ENCODE results near the gene SGSH. TPM values are rescaled to one million over a fixed set of nuclear protein-coding genes. Genes with fewer than 3 reads are reported as not detected.
"Not testable (repeated sequence)": the region's sequence is repeated elsewhere in the genome, so short reads cannot be mapped to it uniquely, and the experiment has no call there.

SGSH gene
- total RNA-seq, 2 experiments from 2014 or later = 14.3 to 38.4 TPM

DNA sequence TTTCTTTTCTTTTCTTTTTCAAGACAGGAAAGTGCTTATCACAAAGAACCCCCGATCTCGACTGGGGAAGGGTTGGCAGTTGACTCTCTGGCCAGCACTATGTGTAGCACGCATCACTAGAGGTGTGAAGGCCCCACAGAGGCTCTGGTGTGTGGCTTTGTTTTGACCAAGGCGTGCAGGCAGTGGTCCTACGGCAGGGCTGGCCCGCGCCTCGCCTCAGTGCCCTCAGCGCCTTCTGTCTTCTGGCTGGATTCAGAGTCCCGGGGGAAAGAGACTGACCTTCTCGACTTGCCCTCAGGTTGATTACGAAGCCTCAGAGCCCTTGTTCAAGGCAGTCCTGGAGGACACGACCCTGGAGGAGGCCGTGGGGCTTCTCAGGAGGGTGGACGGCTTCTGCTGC is 18.7 kb downstream of the SGSH start:
- H3K9me2 ChIP-seq (ENCODE audit: insufficient read depth, low read length) = no peaks in the 10 kb centered on the region
- no peak overlapping the region for H3K4me3 ChIP-seq (ENCODE audit: low read depth, low read length, poor library complexity, severe bottlenecking)
- no peak for DNase-seq (ENCODE audit: low spot score)
- H3K4me2 ChIP-seq (ENCODE audit: low read length) = no peak overlapping the region
- H3K79me2 ChIP-seq (ENCODE audit: insufficient read depth, low read depth, low read length) = no peaks in the 10 kb centered on the region
- ChIA-PET CTCF (ENCODE audit: unreplicated experiment) (no interaction called here), POLR2A (no interaction called here)
- no peaks in the 10 kb centered on the region for H3K4me1 ChIP-seq (ENCODE audit: insufficient read depth, low read length, poor library complexity, severe bottlenecking)
- H3K9me3 ChIP-seq (ENCODE audit: low read length) = no peaks in the 10 kb centered on the region
- H3K36me3 ChIP-seq (ENCODE audit: insufficient read depth, low read length) = no peaks in the 10 kb centered on the region
- no TSS peak for BruUV-seq (replicated peaks)
- H2AFZ ChIP-seq (ENCODE audit: low read length) = no peak overlapping the region
- H3K27ac ChIP-seq (ENCODE audit: low read depth, low read length, poor library complexity, severe bottlenecking) = no peak overlapping the region
- no peak for TF ChIP-seq EZH2phosphoT487 (IDR thresholded peaks at IDR 0.05; ENCODE audit: borderline replicate concordance, low read depth, low read length)
- TF ChIP-seq, protein P1, sequence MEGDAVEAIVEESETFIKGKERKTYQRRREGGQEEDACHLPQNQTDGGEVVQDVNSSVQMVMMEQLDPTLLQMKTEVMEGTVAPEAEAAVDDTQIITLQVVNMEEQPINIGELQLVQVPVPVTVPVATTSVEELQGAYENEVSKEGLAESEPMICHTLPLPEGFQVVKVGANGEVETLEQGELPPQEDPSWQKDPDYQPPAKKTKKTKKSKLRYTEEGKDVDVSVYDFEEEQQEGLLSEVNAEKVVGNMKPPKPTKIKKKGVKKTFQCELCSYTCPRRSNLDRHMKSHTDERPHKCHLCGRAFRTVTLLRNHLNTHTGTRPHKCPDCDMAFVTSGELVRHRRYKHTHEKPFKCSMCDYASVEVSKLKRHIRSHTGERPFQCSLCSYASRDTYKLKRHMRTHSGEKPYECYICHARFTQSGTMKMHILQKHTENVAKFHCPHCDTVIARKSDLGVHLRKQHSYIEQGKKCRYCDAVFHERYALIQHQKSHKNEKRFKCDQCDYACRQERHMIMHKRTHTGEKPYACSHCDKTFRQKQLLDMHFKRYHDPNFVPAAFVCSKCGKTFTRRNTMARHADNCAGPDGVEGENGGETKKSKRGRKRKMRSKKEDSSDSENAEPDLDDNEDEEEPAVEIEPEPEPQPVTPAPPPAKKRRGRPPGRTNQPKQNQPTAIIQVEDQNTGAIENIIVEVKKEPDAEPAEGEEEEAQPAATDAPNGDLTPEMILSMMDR (conservative IDR thresholded peaks at IDR 0.05; ENCODE audit: low read length) = no peak
- intact Hi-C loops (cut with micrococcal nuclease; ENCODE audit: unreplicated experiment) = no loop called here
- H4K20me1 ChIP-seq (ENCODE audit: insufficient read depth, low read length) = no peaks in the 10 kb centered on the region

DNA sequence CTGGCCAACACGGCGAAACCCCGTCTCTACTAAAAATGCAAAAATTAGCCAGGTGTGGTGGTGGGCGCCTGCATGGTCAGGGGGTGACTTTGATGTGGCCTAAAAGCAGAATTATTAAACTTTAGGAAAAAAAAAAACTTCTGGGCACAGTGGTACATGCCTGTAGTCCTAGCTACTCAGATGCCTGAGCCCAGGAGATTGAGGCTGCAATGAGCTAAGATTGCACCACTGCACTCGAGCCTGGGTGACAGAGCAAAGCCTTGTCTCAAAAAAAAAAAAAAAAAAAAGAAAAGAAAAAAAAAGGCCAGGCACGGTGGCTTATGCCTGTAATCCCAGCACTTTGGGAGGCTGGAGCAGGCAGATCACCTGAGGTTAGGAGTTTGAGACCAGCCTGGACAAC is 20.8 kb downstream of the SGSH start:
- POLR2A ChIA-PET = interaction anchor here (0.6 kb wide), 1 partner anchor 53 kb away, joined by 5 read pairs; no protein-coding TSS in a partner anchor
- H4K20me1 ChIP-seq (ENCODE audit: insufficient read depth, low read length); intact Hi-C loops (cut with micrococcal nuclease; ENCODE audit: unreplicated experiment); BruUV-seq (replicated peaks); H3K4me2 ChIP-seq (ENCODE audit: low read length); H3K4me3 ChIP-seq (ENCODE audit: low read depth, low read length, poor library complexity, severe bottlenecking); DNase-seq (ENCODE audit: low spot score); H3K36me3 ChIP-seq (ENCODE audit: insufficient read depth, low read length); H2AFZ ChIP-seq (ENCODE audit: low read length); H3K79me2 ChIP-seq (ENCODE audit: insufficient read depth, low read depth, low read length); CTCF ChIA-PET (ENCODE audit: unreplicated experiment); H3K9me2 ChIP-seq (ENCODE audit: insufficient read depth, low read length); H3K27ac ChIP-seq (ENCODE audit: low read depth, low read length, poor library complexity, severe bottlenecking); H3K9me3 ChIP-seq (ENCODE audit: low read length); H3K4me1 ChIP-seq (ENCODE audit: insufficient read depth, low read length, poor library complexity, severe bottlenecking): not testable (repeated sequence)

DNA sequence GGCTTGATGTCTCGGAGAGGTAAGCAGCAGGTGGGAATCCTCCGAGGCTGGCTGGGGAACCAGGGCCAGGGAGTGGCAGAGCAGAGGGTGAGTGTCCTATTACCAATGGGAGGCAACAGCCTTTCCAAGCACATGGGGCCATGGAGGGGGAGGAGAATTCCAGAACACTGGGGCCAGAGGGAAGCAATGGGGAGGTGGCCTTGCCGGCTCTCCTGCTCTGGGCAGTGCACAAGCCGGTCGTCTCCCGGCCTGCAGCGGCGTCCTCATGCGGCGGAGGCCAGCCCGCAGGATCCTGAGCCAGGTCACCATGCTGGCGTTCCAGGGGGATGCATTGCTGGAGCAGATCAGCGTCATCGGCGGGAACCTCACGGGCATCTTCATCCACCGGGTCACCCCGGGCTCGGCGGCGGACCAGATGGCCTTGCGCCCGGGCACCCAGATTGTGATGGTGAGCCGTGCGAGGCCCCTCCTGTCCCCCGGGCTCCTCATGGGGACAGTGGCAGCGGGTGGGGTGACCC is 21.9 kb downstream of the SGSH start:
- TF ChIP-seq EZH2phosphoT487 (IDR thresholded peaks at IDR 0.05; ENCODE audit: borderline replicate concordance, low read depth, low read length) = no peak
- TF ChIP-seq, protein P1 (conservative IDR thresholded peaks at IDR 0.05; ENCODE audit: low read length) = no peak
- Histone ChIP-seq H3K27ac (ENCODE audit: low read depth, low read length, poor library complexity, severe bottlenecking) (no peak overlapping the region), H3K36me3 (ENCODE audit: insufficient read depth, low read length) (no peaks in the 10 kb centered on the region), H4K20me1 (ENCODE audit: insufficient read depth, low read length) (no peaks in the 10 kb centered on the region), H3K4me3 (ENCODE audit: low read depth, low read length, poor library complexity, severe bottlenecking) (no peak overlapping the region), H3K4me2 (ENCODE audit: low read length) (no peak overlapping the region), H3K9me2 (ENCODE audit: insufficient read depth, low read length) (no peaks in the 10 kb centered on the region), H3K9me3 (ENCODE audit: low read length) (no peaks in the 10 kb centered on the region), H3K79me2 (ENCODE audit: insufficient read depth, low read depth, low read length) (no peaks in the 10 kb centered on the region), H3K4me1 (ENCODE audit: insufficient read depth, low read length, poor library complexity, severe bottlenecking) (no peaks in the 10 kb centered on the region), H2AFZ (ENCODE audit: low read length) (no peak overlapping the region)
- DNase-seq (ENCODE audit: low spot score) = no peak
- ChIA-PET CTCF (ENCODE audit: unreplicated experiment) (no interaction called here), POLR2A (no interaction called here)
- intact Hi-C loops (cut with micrococcal nuclease; ENCODE audit: unreplicated experiment) = no loop called here
- no TSS peak for BruUV-seq (replicated peaks)
